Measurements from ENCODE around the gene ENPP6.

ENPP6 gene

DNA sequence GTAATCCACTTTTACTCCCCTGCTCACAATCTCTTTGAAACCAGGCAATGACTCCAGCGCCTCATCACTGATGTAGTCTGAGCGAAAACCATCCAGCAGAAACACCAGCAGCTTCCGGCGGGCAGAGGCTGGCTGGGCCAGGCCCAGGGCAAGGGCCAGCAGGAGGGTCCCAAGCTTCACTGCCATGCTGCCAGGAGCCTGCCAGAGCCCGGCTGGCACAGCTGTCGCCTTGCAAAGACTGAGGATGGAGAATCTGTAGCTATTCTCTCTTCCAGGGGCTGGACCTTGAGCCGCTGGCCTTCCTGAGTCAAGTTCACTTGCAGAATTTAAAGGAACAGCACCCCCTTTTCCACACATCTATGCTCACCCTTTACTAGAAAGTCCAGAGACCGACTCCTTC, at the start of gene ENPP6:
Gene ENPP6 (minus strand): TSS at position 240 of the 400 bp plus-strand sequence. CDS start 54 bp downstream, at position 186.
- TF ChIP-seq ZNF274 (IDR thresholded peaks at IDR 0.05; ENCODE audit: low read depth, low read length) = no peak
- H3K4me3 ChIP-seq (ENCODE audit: low read length) = no peak within 1 kb of the TSS

DNA sequence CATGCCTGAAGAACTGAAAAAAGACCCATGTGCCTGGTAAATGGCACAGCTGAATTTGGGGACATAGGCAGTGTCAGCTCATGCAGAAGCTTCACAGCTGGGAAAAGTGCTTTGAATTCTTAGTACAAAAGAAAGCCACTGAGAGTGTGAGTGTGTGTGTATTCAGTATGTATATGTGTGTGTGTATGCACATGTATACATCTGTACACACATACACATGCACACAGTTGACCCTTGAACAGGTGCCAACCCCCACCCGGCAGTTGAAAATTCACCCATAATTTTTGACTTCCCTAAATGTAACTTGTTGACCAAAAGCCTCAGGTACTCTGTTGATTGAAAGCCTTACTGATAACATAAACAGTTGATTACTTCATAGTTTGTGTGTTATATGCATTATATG, 49.5 kb upstream of the ENPP6 start:
- no peak for TF ChIP-seq ZNF274 (IDR thresholded peaks at IDR 0.05; ENCODE audit: low read depth, low read length)
- H3K4me3 ChIP-seq (ENCODE audit: low read length) = no peak overlapping the region; the same call in 1 of the 2 replicates

DNA sequence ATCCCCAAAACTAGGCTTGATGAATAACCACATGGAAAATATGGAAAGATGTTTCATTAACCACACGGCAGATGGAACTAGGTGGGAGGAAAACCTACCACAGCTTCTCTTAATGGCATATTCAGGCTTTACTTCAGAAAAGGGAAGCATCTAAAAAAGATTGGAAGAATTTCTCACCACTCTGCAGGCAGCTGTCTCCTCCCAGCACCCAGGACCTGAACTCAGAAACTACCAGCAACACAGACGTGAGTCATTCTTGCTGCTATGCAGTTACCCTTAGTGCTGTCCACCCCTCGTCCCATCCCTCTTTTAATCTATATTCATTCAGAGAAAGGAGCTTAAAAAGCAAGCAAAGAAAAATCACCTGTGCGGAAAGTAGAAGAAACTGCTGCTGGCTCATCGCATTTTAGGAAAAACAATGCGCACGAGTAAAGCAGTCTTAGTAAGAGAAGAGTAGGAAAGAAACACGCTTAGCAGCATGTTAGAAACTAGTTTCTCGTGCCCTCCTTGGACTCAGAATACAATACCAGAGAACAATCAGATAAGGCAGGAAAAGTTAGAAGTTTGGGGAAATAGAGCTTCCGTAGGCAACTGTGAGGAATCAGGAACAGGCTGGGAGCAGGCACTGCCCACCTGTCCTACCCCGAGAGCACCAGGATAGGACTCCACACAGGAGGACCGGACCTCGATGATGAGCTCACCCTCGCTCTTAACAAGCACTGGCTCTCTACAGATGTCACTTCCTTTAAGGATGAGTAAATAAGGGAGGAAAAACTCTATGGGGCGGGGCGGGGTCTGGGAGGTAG, 48.1 kb upstream of the ENPP6 start:
- no peak for TF ChIP-seq ZNF274 (IDR thresholded peaks at IDR 0.05; ENCODE audit: low read depth, low read length)
- no peak overlapping the region; the same call in 1 of the 2 replicates for H3K4me3 ChIP-seq (ENCODE audit: low read length)

DNA sequence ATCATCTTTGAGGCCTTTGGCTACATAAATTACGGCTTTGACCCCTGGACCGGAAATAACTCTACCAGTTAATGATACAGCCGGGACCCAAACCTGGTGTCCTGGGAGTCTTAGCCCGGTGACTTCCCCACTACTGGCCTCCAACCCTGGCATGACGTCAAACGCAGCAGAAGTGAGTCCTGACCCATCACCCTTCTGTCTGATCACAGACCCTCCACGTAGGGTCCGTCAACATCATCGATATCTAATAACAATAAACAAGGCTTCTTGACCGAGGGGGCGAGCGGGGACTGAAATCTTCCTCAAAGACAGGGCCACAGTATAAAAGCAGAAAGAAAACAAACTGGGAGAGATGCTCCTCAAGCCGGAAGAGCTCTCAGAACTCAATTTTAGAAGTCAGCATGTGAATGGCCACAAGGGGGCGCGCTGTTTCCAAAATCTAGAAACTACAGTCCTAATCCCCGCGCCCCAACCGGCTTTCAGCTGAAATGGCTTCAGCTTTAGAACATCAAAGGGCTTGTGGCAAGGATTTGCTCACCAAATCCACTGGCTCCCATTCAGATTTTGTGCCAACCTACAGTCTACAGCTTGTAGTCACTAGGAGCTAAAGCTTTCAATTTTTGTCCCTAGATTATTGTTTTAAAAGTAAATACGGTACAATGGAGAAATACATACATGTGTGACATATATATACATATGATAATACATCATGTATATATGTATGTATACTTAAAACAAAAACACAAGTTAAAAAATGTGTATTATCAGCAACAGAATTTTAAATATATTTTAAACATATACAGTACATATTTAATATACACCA, 46.4 kb upstream of the ENPP6 start:
- TF ChIP-seq ZNF274 (IDR thresholded peaks at IDR 0.05; ENCODE audit: low read depth, low read length) = no peak
- no peak overlapping the region for H3K4me3 ChIP-seq (ENCODE audit: low read length)

DNA sequence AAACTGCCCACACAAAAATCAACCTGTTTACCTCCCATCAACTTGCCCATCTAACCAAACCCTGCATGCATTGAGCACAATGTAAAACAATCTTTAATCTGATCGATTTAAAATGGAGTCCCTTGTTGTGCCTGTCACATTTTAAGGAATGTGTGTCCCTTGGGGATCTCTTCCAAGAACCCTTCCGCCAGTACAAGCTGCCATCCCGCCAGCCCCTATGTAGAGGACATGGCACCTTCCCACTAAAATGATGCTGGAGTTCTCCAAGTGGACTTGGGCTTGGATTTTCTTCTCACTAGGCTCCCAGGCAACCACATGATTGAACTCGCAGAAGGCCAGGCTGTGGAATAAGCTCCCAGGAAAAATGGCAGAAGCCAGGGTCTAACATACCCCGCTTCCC, 45.8 kb upstream of the ENPP6 start:
- no peak for TF ChIP-seq ZNF274 (IDR thresholded peaks at IDR 0.05; ENCODE audit: low read depth, low read length)
- H3K4me3 ChIP-seq (ENCODE audit: low read length) = no peak overlapping the region

DNA sequence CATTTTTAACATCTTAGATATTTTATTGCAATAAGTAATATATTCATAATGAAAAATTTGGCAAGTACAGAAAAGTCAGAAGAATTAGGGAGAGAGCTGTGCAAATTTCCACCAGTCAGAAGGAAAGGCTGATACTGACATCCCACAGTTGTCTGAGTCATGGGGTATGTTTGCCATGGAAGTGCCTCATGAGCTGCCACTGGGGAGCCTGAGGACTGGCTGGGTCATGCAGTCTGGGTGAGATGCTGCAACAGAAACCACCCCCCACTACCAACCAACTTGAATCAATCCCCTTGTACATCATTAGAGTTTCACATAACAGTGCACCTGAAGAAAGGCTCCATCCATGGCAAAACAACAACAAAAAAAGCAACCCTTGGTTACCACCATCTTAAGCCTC, 45.2 kb upstream of the ENPP6 start:
- no peak for TF ChIP-seq ZNF274 (IDR thresholded peaks at IDR 0.05; ENCODE audit: low read depth, low read length)
- no peak overlapping the region for H3K4me3 ChIP-seq (ENCODE audit: low read length)

DNA sequence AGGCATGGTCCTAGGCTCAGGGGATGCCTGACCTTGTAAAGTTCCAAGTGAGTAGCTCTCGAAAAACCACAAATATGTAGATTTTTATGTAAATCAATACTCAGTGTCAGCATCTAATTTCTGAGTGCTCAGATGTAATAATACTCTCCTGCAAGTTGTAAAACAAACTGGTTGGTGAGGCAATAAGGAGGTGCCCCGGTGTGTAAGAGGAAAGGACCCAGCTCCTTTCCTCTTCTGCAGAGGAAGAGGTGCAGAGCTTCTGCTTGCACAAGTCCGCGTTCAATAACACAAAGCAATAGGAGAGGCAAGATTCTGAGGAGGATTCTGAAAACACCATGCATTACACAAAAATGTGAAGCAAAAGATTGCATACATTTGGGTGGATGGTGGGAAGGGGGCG, 43.6 kb upstream of the ENPP6 start:
- H3K4me3 ChIP-seq (ENCODE audit: low read length) = no peak overlapping the region
- no peak for TF ChIP-seq ZNF274 (IDR thresholded peaks at IDR 0.05; ENCODE audit: low read depth, low read length)

DNA sequence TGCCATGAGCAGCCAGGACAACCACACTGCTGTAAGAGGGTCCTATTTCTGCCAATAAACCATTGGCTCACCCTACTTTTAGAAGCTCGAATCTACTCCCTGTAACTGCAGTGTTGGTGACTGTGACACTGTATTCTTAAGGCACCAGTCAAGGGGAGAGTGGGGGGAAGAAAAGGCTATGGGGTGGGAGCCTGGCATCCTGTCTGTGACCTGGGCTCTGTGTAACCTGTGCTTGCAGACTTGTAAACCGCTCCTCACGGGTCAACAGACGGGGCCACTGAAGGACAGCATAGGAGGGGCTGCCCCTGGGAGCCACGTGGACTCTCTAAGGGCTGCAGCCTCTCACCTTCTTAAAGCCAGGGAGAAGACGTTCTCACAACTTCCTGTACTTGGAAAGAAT, 42.2 kb upstream of the ENPP6 start:
- H3K4me3 ChIP-seq (ENCODE audit: low read length) = no peak overlapping the region
- no peak for TF ChIP-seq ZNF274 (IDR thresholded peaks at IDR 0.05; ENCODE audit: low read depth, low read length)

DNA sequence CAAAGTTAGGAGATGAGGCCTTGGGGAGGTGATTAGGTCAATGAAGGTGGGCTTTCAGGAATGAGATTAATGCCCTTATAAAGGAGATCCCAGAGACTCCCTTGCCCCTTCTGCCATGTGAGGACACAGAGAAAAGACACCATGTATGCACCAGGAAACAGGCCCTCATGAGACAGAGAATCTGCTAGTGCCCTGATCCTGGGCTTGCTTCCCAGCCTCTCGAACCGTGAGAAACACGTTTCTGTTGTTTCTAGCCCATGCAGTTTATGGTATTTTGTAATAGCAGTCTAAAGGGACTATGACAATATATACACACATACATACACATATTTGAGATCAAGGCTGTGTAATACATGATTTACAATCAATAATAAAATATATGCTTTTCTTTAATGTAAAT, 41.4 kb upstream of the ENPP6 start:
- no peak overlapping the region for H3K4me3 ChIP-seq (ENCODE audit: low read length)
- TF ChIP-seq ZNF274 (IDR thresholded peaks at IDR 0.05; ENCODE audit: low read depth, low read length) = no peak

DNA sequence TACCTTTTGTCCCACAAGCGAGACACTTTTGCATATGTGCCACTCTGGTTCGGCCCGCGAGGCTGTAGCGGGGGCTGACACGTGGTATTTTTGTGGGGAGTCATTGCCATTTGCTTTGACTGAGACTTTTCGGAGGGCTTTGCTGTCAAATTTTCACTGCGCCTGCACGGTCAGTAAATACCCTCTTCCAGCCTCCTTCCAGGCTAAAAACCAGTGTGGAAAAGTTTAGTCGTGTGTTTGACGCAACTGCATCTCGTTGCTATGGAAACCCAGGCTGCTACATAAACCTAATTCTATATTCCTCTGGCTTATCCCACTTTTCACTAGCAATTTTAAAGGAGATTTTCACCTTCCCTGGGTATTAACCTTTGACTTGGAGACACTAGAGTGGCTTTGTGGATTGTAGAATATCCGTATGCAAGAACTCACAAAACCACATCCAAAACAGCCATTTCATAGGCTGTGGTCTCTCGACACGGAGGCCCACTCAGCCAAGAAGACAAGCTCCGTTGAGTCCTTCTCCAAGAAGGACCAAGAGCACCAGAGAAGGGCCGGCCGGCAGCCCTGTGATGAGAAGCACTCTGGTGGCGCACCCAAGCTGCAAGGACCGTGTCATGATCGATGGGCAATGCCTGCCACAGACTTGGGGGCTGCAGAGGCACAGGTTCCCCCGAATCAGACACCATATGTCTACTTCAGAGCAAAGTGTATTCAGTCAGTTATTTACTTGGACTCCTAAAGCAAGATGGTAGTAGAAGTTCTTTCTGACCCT, 38.4 kb upstream of the ENPP6 start:
- no peak overlapping the region for H3K4me3 ChIP-seq (ENCODE audit: low read length)
- TF ChIP-seq ZNF274 (IDR thresholded peaks at IDR 0.05; ENCODE audit: low read depth, low read length) = no peak

DNA sequence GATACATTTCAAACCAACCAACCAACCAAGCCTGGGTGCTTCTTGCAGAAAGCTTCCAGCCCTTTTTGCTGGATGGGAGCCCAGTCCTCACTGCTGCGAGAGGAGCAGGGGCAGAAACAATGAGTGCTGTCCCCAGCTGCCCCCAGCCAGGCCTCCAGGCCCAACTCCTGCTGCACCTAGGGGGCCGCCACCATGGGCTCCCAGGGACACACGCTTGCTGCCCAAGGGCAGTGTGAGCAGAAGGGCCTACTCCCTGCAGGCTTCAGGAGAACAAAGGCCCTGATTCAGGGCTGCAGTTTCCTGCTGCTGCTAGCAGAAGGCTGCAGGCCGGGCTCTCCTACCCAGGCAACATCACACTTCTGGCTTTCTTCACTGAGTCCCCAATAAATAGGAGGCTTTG, 37.7 kb upstream of the ENPP6 start:
- no peak overlapping the region for H3K4me3 ChIP-seq (ENCODE audit: low read length)
- TF ChIP-seq ZNF274 (IDR thresholded peaks at IDR 0.05; ENCODE audit: low read depth, low read length) = no peak

DNA sequence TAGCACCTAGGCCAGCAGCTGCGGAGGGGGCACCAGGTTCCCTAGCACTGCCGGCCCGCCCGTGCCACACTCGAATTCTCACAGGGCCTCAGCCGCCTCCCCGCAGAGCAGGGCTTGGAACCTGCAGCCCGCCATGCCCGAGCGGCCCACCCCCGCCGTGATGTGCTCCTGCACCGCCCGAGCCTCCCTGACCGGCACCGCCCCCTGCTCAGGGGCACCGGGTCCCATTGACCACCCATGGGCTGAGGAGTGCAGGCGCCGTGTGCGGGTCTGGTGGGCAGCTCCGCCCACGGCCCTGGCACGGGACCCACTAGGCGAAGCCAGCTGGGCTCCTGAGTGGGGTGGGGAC, 35.4 kb upstream of the ENPP6 start:
- H3K4me3 ChIP-seq (ENCODE audit: low read length) = no peak overlapping the region
- no peak for TF ChIP-seq ZNF274 (IDR thresholded peaks at IDR 0.05; ENCODE audit: low read depth, low read length)

DNA sequence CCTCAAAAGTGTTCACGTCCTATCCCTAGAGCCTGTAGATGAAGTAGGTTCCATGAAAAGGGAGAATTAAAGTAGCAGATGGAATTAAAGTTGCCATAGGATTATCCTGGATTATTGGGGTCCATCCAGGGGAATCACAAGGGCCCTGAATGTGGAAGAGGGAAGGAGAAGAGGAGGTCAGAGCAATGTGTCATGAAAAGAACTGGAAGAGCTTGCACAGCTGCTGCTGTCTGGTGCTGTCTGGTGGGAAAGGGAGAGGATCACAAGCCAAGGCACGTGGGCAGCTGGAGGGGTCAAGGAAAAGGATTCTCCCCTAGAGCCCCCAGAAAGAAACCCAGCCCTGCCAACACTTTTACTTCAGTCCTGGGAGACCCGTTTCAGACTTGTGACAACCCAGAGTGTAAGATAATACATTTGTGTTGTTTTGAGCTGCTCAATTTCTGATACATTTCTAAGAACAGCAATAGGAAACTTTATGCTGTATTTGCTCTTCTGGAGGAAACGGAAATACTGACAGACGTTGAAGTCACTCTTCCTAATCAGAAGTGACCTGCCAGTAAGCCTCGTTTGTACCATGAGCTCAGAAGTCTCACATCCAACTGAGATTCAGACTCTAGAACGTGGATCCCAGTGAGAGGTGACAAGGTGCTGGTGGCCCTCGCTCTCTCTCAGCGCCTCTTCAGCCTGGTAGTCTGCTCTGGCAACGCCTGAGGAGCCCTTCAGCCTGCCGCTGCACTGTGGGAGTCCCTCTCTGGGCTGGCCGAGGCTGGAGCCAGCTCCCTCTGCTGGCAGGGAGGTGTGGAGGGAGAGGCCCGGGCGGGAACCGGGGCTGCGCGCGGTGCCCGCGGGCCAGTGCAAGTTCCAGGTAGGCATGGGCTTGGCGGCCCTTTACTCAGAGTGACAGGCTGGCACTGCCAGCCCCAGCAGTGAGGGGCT, 34.7 kb upstream of the ENPP6 start:
- TF ChIP-seq ZNF274 (IDR thresholded peaks at IDR 0.05; ENCODE audit: low read depth, low read length) = no peak
- no peak overlapping the region for H3K4me3 ChIP-seq (ENCODE audit: low read length)

DNA sequence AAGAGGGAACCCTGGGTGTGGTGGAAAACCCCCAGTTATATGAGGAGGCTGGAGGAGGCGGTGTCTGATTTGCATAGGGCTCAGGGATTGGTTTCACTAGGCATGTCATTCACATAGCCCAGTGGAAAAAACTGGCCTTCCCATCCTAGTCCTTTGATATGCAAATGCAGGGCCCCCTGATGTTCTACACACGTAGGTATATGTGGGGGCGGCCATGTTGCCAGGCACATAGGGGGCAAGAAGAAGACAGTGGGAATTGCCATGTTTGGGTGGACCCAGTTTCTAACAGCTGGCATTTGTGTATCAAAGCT, 34.0 kb upstream of the ENPP6 start:
- no peak overlapping the region for H3K4me3 ChIP-seq (ENCODE audit: low read length)
- TF ChIP-seq ZNF274 (IDR thresholded peaks at IDR 0.05; ENCODE audit: low read depth, low read length) = no peak

All from GM08714 (cell line).